Measurements from ENCODE around the gene XG.
A peak's percentile ranks its signal among the peaks of the same experiment; 100 is the strongest.
"Not testable (repeated sequence)": the region's sequence is repeated elsewhere in the genome, so short reads cannot be mapped to it uniquely, and the experiment has no call there.

The XG gene

GRCh38 chrX:2789569-2789968, 37.7 kb downstream of the XG start:
- Histone ChIP-seq H3K18ac (ENCODE audit: low read length) (no peak overlapping the region), H3K79me2 (ENCODE audit: control insufficient read depth, insufficient read depth, low read length) (no peaks in the 10 kb centered on the region), H3K4me2 (ENCODE audit: low read length) (no peak overlapping the region), H3K23ac (ENCODE audit: low read length) (no peak overlapping the region), H2BK5ac (ENCODE audit: low read length) (no peak overlapping the region), H3K27ac (ENCODE audit: low read depth, low read length) (no peak overlapping the region), H3K4me3 (ENCODE audit: low read length) (no peak overlapping the region), H3K79me1 (ENCODE audit: low read length) (no peaks in the 10 kb centered on the region), H3K36me3 (ENCODE audit: control insufficient read depth, insufficient read depth, low read length) (no peaks in the 10 kb centered on the region), H3K27me3 (ENCODE audit: insufficient read depth, low read length, poor library complexity) (no peaks in the 10 kb centered on the region), H3K56ac (ENCODE audit: low read length) (no peak overlapping the region), H2BK120ac (ENCODE audit: low read depth, low read length) (no peak overlapping the region), H4K8ac (ENCODE audit: low read depth, low read length) (no peak overlapping the region), H3K9ac (ENCODE audit: low read length) (no peak overlapping the region), H3K4me1 (ENCODE audit: control insufficient read depth, low read depth, low read length) (no peaks in the 10 kb centered on the region), H3K4ac (ENCODE audit: low read depth, low read length) (no peak overlapping the region), H4K5ac (ENCODE audit: low read length) (no peak overlapping the region), H2AK5ac (ENCODE audit: low read length) (no peak overlapping the region), H2BK15ac (replicated peaks; ENCODE audit: low read depth) (no peak overlapping the region)
- WGBS (ENCODE audit: extremely low coverage, insufficient coverage, low lambda C conversion rate), result no CpG with 5 or more reads among the region's 3 CpGs
- no peak for DNase-seq

- H3K56ac ChIP-seq (ENCODE audit: low read length), result no peak overlapping the region
- H4K5ac ChIP-seq (ENCODE audit: low read length), result no peak overlapping the region
- H3K9ac ChIP-seq (ENCODE audit: low read length), result no peak overlapping the region
- H3K23ac ChIP-seq (ENCODE audit: low read length), result no peak overlapping the region
- no peaks in the 10 kb centered on the region for H3K27me3 ChIP-seq (ENCODE audit: insufficient read depth, low read length, poor library complexity)
- no peak overlapping the region for H3K18ac ChIP-seq (ENCODE audit: low read length)
- H3K4me3 ChIP-seq (ENCODE audit: low read length), result no peak overlapping the region
- no peaks in the 10 kb centered on the region for H3K79me2 ChIP-seq (ENCODE audit: control insufficient read depth, insufficient read depth, low read length)
- no peak for DNase-seq
- H2BK5ac ChIP-seq (ENCODE audit: low read length), result no peak overlapping the region
- H3K79me1 ChIP-seq (ENCODE audit: low read length), result no peaks in the 10 kb centered on the region
- H2AK5ac ChIP-seq (ENCODE audit: low read length), result no peak overlapping the region
- no peak overlapping the region for H3K4me2 ChIP-seq (ENCODE audit: low read length)
- H3K4me1 ChIP-seq (ENCODE audit: control insufficient read depth, low read depth, low read length), result no peaks in the 10 kb centered on the region
- H3K4ac ChIP-seq (ENCODE audit: low read depth, low read length), result no peak overlapping the region
- no peak overlapping the region for H3K27ac ChIP-seq (ENCODE audit: low read depth, low read length)
- H3K36me3 ChIP-seq (ENCODE audit: control insufficient read depth, insufficient read depth, low read length), result no peaks in the 10 kb centered on the region
- H4K8ac ChIP-seq (ENCODE audit: low read depth, low read length), result no peak overlapping the region
- no peak overlapping the region for H2BK120ac ChIP-seq (ENCODE audit: low read depth, low read length)
- H2BK15ac ChIP-seq (replicated peaks; ENCODE audit: low read depth), result no peak overlapping the region
- no CpG with 5 or more reads among the region's 7 CpGs for WGBS (ENCODE audit: extremely low coverage, insufficient coverage, low lambda C conversion rate)
Measured at GRCh38 chrX:2793752-2794151, 41.9 kb downstream of the XG start.

DNA sequence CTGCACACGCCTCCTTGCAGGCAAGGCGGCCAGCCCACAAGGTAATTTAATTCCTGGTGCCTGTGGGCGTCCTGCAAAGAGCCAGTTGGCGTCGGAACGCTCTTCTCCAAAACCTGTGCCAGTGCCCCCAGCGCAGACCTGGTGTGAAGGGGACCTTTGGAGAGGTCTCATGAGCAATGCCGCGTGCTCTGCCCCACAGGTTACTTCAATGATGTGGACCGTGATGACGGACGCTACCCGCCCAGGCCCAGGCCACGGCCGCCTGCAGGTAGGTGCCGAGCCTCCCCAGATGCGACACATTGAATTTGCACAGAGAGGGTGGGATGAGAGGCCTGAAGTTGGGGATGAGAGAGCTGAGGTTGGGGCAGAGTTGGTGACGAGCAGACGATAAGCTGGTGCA, 42.5 kb downstream of the XG start:
- Histone ChIP-seq H3K4me3 (ENCODE audit: low read length) (no peak overlapping the region), H3K79me1 (ENCODE audit: low read length) (no peaks in the 10 kb centered on the region), H3K56ac (ENCODE audit: low read length) (no peak overlapping the region), H2BK15ac (replicated peaks; ENCODE audit: low read depth) (no peak overlapping the region), H2AK5ac (ENCODE audit: low read length) (no peak overlapping the region), H3K23ac (ENCODE audit: low read length) (no peak overlapping the region), H4K8ac (ENCODE audit: low read depth, low read length) (no peak overlapping the region), H3K4me1 (ENCODE audit: control insufficient read depth, low read depth, low read length) (no peaks in the 10 kb centered on the region), H3K18ac (ENCODE audit: low read length) (no peak overlapping the region), H2BK5ac (ENCODE audit: low read length) (no peak overlapping the region), H3K4ac (ENCODE audit: low read depth, low read length) (no peak overlapping the region), H3K79me2 (ENCODE audit: control insufficient read depth, insufficient read depth, low read length) (no peaks in the 10 kb centered on the region), H3K27ac (ENCODE audit: low read depth, low read length) (no peak overlapping the region), H3K4me2 (ENCODE audit: low read length) (no peak overlapping the region), H2BK120ac (ENCODE audit: low read depth, low read length) (no peak overlapping the region), H3K9ac (ENCODE audit: low read length) (no peak overlapping the region), H3K36me3 (ENCODE audit: control insufficient read depth, insufficient read depth, low read length) (no peaks in the 10 kb centered on the region), H4K5ac (ENCODE audit: low read length) (no peak overlapping the region), H3K27me3 (ENCODE audit: insufficient read depth, low read length, poor library complexity) (no peaks in the 10 kb centered on the region)
- no CpG with 5 or more reads among the region's 19 CpGs for WGBS (ENCODE audit: extremely low coverage, insufficient coverage, low lambda C conversion rate)
- DNase-seq, result no peak

DNA sequence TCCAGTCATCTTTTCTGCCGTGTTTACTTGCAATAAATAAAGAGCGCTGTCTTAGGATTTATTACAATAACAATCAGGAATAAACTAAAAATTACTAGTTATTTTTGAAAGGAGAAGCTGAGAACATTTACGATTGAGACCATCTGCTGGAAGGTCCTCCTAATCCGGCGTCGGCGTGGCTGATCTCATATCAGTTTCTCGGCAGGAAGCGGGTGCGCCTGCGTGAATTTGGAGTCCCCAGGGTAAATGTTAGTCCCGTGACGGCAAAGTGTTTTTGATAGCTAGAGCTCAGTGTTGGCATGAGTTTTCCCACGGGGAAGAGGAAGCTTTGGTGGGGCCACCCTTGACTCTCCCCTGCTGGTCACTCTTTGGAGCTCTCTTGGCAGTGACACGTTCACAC, 45.0 kb downstream of the XG start:
- not testable (repeated sequence) for H3K4me1 ChIP-seq (ENCODE audit: control insufficient read depth, low read depth, low read length); H2BK120ac ChIP-seq (ENCODE audit: low read depth, low read length); H3K79me1 ChIP-seq (ENCODE audit: low read length); H3K27ac ChIP-seq (ENCODE audit: low read depth, low read length); H3K9ac ChIP-seq (ENCODE audit: low read length); H3K23ac ChIP-seq (ENCODE audit: low read length); H4K5ac ChIP-seq (ENCODE audit: low read length); H3K56ac ChIP-seq (ENCODE audit: low read length); H4K8ac ChIP-seq (ENCODE audit: low read depth, low read length); H3K18ac ChIP-seq (ENCODE audit: low read length); H2BK15ac ChIP-seq (replicated peaks; ENCODE audit: low read depth); H2AK5ac ChIP-seq (ENCODE audit: low read length); H3K4ac ChIP-seq (ENCODE audit: low read depth, low read length); H3K79me2 ChIP-seq (ENCODE audit: control insufficient read depth, insufficient read depth, low read length); H3K36me3 ChIP-seq (ENCODE audit: control insufficient read depth, insufficient read depth, low read length); H3K4me2 ChIP-seq (ENCODE audit: low read length); H3K4me3 ChIP-seq (ENCODE audit: low read length); H2BK5ac ChIP-seq (ENCODE audit: low read length); DNase-seq; H3K27me3 ChIP-seq (ENCODE audit: insufficient read depth, low read length, poor library complexity)
- no CpG with 5 or more reads among the region's 15 CpGs for WGBS (ENCODE audit: extremely low coverage, insufficient coverage, low lambda C conversion rate)

- H3K4ac ChIP-seq (ENCODE audit: low read depth, low read length), result no peak overlapping the region
- no peak overlapping the region for H3K9ac ChIP-seq (ENCODE audit: low read length)
- H3K56ac ChIP-seq (ENCODE audit: low read length), result peak overlapping the region; percentile 15
- H3K18ac ChIP-seq (ENCODE audit: low read length), result no peak overlapping the region
- no peaks in the 10 kb centered on the region for H3K79me1 ChIP-seq (ENCODE audit: low read length)
- H3K27me3 ChIP-seq (ENCODE audit: insufficient read depth, low read length, poor library complexity), result no peaks in the 10 kb centered on the region
- no peaks in the 10 kb centered on the region for H3K36me3 ChIP-seq (ENCODE audit: control insufficient read depth, insufficient read depth, low read length)
- no peaks in the 10 kb centered on the region for H3K4me1 ChIP-seq (ENCODE audit: control insufficient read depth, low read depth, low read length)
- no peak overlapping the region for H2BK120ac ChIP-seq (ENCODE audit: low read depth, low read length)
- H3K27ac ChIP-seq (ENCODE audit: low read depth, low read length), result no peak overlapping the region
- H3K4me2 ChIP-seq (ENCODE audit: low read length), result no peak overlapping the region
- H2BK15ac ChIP-seq (replicated peaks; ENCODE audit: low read depth), result no peak overlapping the region
- no peaks in the 10 kb centered on the region for H3K79me2 ChIP-seq (ENCODE audit: control insufficient read depth, insufficient read depth, low read length)
- H3K23ac ChIP-seq (ENCODE audit: low read length), result no peak overlapping the region
- no peak overlapping the region for H2BK5ac ChIP-seq (ENCODE audit: low read length)
- no peak for DNase-seq
- no CpG with 5 or more reads among the region's 4 CpGs for WGBS (ENCODE audit: extremely low coverage, insufficient coverage, low lambda C conversion rate)
- H4K8ac ChIP-seq (ENCODE audit: low read depth, low read length), result no peak overlapping the region
- no peak overlapping the region for H4K5ac ChIP-seq (ENCODE audit: low read length)
- H2AK5ac ChIP-seq (ENCODE audit: low read length), result no peak overlapping the region
- H3K4me3 ChIP-seq (ENCODE audit: low read length), result no peak overlapping the region
Measured at GRCh38 chrX:2799369-2799768, 47.5 kb downstream of the XG start.

DNA sequence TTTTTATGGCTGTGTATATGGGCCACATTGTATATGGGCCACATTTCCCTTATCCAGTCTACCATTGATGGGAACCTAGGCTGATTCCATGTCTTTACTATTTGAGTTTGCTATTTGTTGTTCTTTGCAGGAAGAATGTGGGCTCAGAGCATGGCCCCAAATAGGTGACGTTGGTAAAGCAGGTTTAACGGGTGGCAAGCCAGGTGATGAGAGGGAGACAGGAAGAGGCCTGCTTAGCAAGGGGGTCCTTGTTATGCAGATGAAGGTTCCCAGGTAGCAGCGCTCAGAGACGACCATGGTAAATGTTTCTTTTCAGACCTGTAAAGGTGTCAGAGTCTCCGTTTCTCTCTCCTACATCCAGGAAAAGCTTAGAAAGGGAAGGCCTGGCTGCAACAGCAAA, 48.1 kb downstream of the XG start:
- H3K4me2 ChIP-seq (ENCODE audit: low read length); H3K4ac ChIP-seq (ENCODE audit: low read depth, low read length); H2BK15ac ChIP-seq (replicated peaks; ENCODE audit: low read depth); H3K23ac ChIP-seq (ENCODE audit: low read length); H3K4me1 ChIP-seq (ENCODE audit: control insufficient read depth, low read depth, low read length); H4K5ac ChIP-seq (ENCODE audit: low read length); H3K36me3 ChIP-seq (ENCODE audit: control insufficient read depth, insufficient read depth, low read length); H2AK5ac ChIP-seq (ENCODE audit: low read length); H3K79me1 ChIP-seq (ENCODE audit: low read length); H3K9ac ChIP-seq (ENCODE audit: low read length); H2BK120ac ChIP-seq (ENCODE audit: low read depth, low read length); H3K27me3 ChIP-seq (ENCODE audit: insufficient read depth, low read length, poor library complexity); H3K4me3 ChIP-seq (ENCODE audit: low read length); DNase-seq; H4K8ac ChIP-seq (ENCODE audit: low read depth, low read length); H3K79me2 ChIP-seq (ENCODE audit: control insufficient read depth, insufficient read depth, low read length); H2BK5ac ChIP-seq (ENCODE audit: low read length): not testable (repeated sequence)
- no CpG with 5 or more reads among the region's 5 CpGs for WGBS (ENCODE audit: extremely low coverage, insufficient coverage, low lambda C conversion rate)
- peak overlapping the region; percentile 51 for H3K18ac ChIP-seq (ENCODE audit: low read length)
- peak overlapping the region; percentile 30 for H3K56ac ChIP-seq (ENCODE audit: low read length)
- peak overlapping the region; percentile 33 for H3K27ac ChIP-seq (ENCODE audit: low read depth, low read length)
